ENCODE data around the gene SRRD. TPM values are rescaled to one million over a fixed set of nuclear protein-coding genes. Genes with fewer than 3 reads are reported as not detected.

SRRD gene
- total RNA-seq, 4 donors from 2014 or later = 4.2 to 17.3 (median 10.1) TPM

GRCh38 chr22:26477341-26477731, 6.3 kb upstream of the SRRD start:
- Histone ChIP-seq H3K9me3 (no peaks in the 10 kb centered on the region), H3K27ac (no peak overlapping the region), H3K36me3 (peaks cover 0 to 53% (median 3%) of the 10 kb centered on the region in 3 donors), H3K4me1 (peaks cover 0 to 34% (median 9%) of the 10 kb centered on the region in 4 donors), H3K4me3 (no peak overlapping the region), H3K27me3 (no peaks in the 10 kb centered on the region)
- TF ChIP-seq, protein P1, sequence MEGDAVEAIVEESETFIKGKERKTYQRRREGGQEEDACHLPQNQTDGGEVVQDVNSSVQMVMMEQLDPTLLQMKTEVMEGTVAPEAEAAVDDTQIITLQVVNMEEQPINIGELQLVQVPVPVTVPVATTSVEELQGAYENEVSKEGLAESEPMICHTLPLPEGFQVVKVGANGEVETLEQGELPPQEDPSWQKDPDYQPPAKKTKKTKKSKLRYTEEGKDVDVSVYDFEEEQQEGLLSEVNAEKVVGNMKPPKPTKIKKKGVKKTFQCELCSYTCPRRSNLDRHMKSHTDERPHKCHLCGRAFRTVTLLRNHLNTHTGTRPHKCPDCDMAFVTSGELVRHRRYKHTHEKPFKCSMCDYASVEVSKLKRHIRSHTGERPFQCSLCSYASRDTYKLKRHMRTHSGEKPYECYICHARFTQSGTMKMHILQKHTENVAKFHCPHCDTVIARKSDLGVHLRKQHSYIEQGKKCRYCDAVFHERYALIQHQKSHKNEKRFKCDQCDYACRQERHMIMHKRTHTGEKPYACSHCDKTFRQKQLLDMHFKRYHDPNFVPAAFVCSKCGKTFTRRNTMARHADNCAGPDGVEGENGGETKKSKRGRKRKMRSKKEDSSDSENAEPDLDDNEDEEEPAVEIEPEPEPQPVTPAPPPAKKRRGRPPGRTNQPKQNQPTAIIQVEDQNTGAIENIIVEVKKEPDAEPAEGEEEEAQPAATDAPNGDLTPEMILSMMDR (IDR thresholded peaks at IDR 0.05) = no peak
- TF ChIP-seq POLR2A (IDR thresholded peaks at IDR 0.05) = no peak
- DNase-seq = no peak

DNA sequence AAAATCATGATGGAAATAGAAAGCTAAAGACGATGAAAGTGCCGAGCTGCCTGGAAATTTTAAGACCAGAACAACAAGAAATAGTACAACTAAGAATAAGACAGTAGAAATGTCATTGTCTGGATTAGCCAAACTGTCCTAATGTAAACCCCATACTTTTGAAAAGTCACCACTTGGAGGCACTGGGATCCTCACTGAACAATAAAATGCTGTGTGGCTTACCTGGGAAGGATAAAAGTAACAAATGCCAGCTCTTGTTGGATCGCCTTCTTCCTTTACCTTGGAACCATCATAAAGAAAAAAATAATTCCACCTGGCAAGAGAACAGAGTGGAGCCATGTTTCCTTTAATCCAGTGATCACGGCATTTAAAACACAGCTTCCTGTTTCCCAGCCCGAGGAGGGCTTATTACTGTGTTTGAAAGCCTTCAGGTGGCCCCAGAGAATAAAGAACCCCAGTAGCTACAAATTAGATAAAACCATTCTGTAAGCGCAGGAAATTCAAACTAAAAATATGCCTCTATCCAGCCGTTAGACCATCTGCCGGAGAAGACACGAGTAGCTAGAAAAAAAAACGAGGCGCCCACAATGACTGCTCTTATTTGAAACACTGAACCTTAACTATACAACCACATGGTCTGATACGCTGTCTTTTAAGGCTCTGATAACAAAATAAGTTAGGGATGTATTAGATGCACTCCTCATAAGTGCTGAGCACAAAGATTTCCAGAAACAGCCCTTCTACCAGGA, 4.5 kb upstream of the SRRD start:
- H3K36me3 ChIP-seq = peaks cover 0 to 34% (median 0%) of the 10 kb centered on the region in 3 donors
- H3K4me1 ChIP-seq = peaks cover 0 to 45% (median 16%) of the 10 kb centered on the region in 4 donors
- H3K27me3 ChIP-seq = no peaks in the 10 kb centered on the region
- peak overlapping the region; percentile 2 to 52 (median 20) for H3K27ac ChIP-seq
- no peaks in the 10 kb centered on the region for H3K9me3 ChIP-seq
- TF ChIP-seq, protein P1 (IDR thresholded peaks at IDR 0.05) = peak in 2 of 6 experiments; percentile 6 to 12
- no peak for TF ChIP-seq POLR2A (IDR thresholded peaks at IDR 0.05)
- H3K4me3 ChIP-seq = peak overlapping the region; percentile 5 to 29 (median 26)
- no peak for DNase-seq

DNA sequence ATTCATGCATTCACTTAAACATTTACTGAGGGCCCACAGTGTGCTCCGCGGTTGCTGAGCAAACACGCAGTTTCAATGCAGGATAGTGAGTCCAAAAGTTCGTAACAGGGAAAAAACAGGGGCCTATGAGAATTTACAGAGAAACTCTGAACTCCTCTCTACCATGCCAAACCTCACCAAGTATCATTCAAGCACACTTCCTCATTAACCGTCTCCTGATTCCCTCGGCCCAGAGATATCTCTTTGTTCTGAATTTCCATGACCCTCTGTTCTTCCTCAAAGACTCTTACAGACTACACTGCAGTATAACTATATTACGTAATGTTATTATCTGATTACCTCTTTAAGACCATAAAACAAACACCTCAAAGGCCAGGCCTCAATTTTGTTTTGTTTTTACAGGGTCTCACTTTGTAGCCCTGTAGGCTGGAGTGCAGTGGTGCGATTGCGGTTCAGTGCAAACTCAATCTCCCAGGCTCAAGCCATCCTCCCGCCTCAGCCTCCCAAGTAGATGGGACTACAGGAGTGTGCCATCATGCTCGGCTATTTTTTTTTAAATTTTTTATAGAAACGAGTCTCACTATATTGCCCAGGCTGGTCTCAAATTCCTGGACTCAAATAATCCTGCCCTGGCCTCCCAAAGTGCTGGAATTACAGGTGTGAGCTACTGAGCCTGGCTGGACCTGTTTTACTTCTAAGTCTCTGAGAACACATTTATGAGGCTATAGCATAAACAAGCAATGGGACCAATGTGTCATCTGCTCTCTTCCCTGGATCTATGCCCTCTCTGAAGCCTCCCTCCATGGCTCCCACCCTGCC, 3.7 kb upstream of the SRRD start:
- peaks cover 0 to 52% (median 20%) of the 10 kb centered on the region in 4 donors for H3K4me1 ChIP-seq
- peak overlapping the region; percentile 5 to 29 (median 26) for H3K4me3 ChIP-seq
- H3K9me3 ChIP-seq = no peaks in the 10 kb centered on the region
- H3K36me3 ChIP-seq = peaks cover 0 to 30% (median 0%) of the 10 kb centered on the region in 3 donors
- H3K27ac ChIP-seq = peak overlapping the region; percentile 2 to 52 (median 20)
- DNase-seq = no peak
- TF ChIP-seq, protein P1 (IDR thresholded peaks at IDR 0.05) = no peak
- no peak for TF ChIP-seq POLR2A (IDR thresholded peaks at IDR 0.05)
- H3K27me3 ChIP-seq = no peaks in the 10 kb centered on the region

- DNase-seq = no peak
- no peak for TF ChIP-seq POLR2A (IDR thresholded peaks at IDR 0.05)
- TF ChIP-seq, protein P1 (IDR thresholded peaks at IDR 0.05) = no peak
- H3K36me3 ChIP-seq = peaks cover 0 to 24% (median 0%) of the 10 kb centered on the region in 3 donors
- H3K4me3 ChIP-seq = no peak overlapping the region
- H3K27ac ChIP-seq = peak overlapping the region in 2 of 4 donors; percentile 19 to 39
- no peaks in the 10 kb centered on the region for H3K9me3 ChIP-seq
- peaks cover 0 to 56% (median 21%) of the 10 kb centered on the region in 4 donors for H3K4me1 ChIP-seq
- no peaks in the 10 kb centered on the region for H3K27me3 ChIP-seq
These were observed 3.1 kb upstream of the SRRD start for GRCh38 chr22:26480611-26480932.

GRCh38 chr22:26481112-26481693, 2.5 kb upstream of the SRRD start:
- Histone ChIP-seq H3K36me3 (peaks cover 0 to 19% (median 0%) of the 10 kb centered on the region in 3 donors), H3K27ac (peak overlapping the region in 1 of 4 donors; percentile 27)
- TF ChIP-seq, protein P1 (IDR thresholded peaks at IDR 0.05) = no peak
- no peak for TF ChIP-seq POLR2A (IDR thresholded peaks at IDR 0.05)

More at GRCh38 chr22:26481112-26481693, 2.5 kb upstream of the SRRD start:
- no peaks in the 10 kb centered on the region for H3K9me3 ChIP-seq
- no peak overlapping the region for H3K4me3 ChIP-seq
- DNase-seq = no peak
- H3K27me3 ChIP-seq = no peaks in the 10 kb centered on the region
- peaks cover 0 to 56% (median 21%) of the 10 kb centered on the region in 4 donors for H3K4me1 ChIP-seq

All from Peyer's patch (tissue), 4 donors.